Cardiac fibroblast (primary cell): ENCODE data around the gene COL11A2.

ENCODE experiments used
- DNase-seq, 2 donors: peaks; one replicate each; pipeline versions ENCODE4 v3.0.0 to v3.0.0-alpha.2; 2010; ENCODE audit warnings: low read depth in 2 of 2
- H3K4me3 ChIP-seq, 2 donors: replicated peaks in 1 of 2; 1 replicate in 1 of 2; 2 replicates in 1 of 2; pipeline ENCODE4 v1.5.1; 2011; ENCODE audit warnings: low read depth in 2 of 2, low read length in 2 of 2, mild to moderate bottlenecking in 2 of 2, moderate library complexity in 1 of 2
- TF ChIP-seq, protein P1 (sequence below): IDR thresholded peaks from one replicate; pipeline ENCODE4 v1.5.1; 2011; ENCODE audit warnings: low read depth, mild to moderate bottlenecking, low read length, inconsistent platforms

COL11A2 gene

DNA sequence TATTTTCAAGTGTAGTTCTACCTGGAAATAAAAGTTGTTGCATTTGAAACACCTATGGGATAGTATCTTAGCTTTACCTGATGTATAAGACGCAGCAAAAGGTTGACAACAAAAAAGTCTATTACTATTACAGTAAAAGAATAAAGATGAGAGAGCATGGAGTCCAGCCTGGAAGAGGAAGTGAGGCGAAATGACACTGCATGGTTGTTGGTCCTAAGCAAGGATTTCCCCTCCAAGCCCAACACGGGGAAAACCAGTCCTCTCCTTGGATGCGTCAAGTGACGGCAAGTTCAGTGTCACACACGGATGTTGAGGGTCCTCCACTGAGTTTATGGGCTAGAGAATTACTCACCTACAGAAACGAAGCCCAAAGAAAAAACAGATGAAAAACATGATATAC lies 51.7 kb downstream of the COL11A2 start:
- H3K4me3 ChIP-seq: no peak overlapping the region
- DNase-seq: no peak
- TF ChIP-seq, protein P1, sequence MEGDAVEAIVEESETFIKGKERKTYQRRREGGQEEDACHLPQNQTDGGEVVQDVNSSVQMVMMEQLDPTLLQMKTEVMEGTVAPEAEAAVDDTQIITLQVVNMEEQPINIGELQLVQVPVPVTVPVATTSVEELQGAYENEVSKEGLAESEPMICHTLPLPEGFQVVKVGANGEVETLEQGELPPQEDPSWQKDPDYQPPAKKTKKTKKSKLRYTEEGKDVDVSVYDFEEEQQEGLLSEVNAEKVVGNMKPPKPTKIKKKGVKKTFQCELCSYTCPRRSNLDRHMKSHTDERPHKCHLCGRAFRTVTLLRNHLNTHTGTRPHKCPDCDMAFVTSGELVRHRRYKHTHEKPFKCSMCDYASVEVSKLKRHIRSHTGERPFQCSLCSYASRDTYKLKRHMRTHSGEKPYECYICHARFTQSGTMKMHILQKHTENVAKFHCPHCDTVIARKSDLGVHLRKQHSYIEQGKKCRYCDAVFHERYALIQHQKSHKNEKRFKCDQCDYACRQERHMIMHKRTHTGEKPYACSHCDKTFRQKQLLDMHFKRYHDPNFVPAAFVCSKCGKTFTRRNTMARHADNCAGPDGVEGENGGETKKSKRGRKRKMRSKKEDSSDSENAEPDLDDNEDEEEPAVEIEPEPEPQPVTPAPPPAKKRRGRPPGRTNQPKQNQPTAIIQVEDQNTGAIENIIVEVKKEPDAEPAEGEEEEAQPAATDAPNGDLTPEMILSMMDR: no peak

DNA sequence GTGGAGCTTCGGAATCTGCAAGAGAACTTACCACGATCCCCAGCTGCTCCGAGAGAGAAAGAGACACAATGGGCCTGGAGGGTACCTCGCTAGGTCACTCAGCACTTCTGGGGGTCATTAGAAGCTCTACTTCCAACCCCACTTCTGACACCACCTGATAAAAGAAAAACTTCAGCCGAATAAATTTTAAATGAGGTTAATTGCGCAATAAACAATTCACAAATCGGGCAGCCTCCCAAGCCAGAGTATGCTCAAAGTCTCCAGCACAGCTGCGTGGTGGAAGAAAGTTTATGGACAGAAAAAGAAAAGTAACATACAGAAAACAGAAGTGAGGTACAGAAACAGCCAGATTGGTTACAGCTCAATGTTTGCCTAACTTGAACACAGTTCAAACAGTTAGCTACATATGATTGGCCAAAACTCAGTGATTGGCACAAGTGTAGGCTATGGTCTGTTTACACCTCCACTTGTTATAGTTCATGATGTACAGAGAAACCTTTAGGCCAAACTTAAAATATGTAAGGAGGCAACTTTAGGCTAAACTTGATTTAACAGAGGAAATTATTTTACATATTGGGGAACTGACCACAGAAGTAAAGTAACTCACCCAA lies 52.6 kb downstream of the COL11A2 start:
- no peak for DNase-seq
- no peak overlapping the region for H3K4me3 ChIP-seq
- TF ChIP-seq, protein P1: no peak

DNA sequence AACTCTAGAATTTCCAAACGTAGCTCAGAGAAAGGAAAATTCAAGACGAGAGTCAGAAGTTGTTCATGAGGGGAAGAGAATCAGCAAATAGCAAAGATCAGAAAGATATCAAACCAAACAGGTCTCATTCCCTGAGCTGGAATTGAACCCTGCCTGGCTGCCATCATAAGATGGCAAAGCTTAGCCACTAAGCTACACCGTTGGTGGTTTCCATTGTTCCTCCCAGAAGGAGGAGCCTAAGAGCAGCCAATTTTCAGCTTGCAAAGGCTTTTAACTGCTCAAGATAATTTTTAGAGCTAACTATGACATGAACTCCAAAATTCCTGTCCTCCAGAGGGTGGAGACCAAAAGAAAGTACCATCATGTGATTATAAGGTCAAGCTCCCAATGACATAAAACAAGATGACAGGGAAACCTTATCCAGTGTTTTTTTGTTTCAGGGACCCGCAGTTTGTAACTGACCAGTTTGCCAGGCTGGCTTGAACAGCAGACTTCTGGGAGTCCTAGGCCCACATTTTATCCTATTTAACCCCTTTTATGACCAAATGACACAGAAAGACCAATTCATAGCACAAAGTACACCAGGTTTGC lies 55.9 kb downstream of the COL11A2 start:
- TF ChIP-seq, protein P1: no peak
- H3K4me3 ChIP-seq: no peak overlapping the region
- no peak for DNase-seq

DNA sequence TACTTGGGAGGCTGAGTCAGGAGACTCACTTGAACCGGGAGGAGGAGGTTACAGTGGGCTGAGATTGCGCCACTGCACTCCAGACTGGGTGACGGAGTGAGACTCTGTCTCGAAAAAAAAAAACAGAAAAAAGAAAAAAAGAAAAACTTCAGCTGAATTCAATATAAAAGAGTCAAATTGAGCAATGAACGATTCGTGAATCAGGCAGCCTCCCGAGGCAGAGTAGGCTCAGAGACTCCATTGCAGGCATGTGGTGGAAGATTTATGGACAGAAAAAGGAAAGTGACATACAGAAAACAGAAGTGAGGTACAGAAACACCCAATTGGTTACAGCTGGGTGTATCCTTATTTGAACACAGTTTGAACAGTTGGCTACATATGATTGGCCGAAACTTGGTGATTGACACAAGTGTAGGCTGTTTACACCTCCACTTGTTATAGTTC lies 60.2 kb downstream of the COL11A2 start:
- no peak overlapping the region for H3K4me3 ChIP-seq
- TF ChIP-seq, protein P1: no peak
- DNase-seq: no peak

DNA sequence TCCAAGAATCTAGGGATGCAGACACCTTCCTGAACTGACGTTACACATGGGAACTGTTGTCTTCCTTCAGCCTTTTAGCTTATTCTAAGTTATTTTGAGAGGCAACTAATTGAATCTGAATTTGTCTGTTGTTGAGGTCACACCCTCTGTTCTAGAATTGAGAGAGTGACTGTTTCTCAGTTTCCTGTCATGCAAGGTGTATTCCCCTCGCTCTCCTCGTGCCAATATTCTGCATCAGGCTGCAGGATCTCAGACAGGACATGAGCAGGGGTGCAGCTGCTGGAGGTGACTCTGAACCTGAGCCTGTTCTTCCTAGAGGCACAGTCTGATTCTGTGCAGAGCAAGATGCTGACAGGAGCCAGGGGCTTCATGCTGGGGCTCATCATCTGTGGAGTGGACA lies 63.9 kb downstream of the COL11A2 start:
- H3K4me3 ChIP-seq: no peak overlapping the region
- no peak for DNase-seq
- TF ChIP-seq, protein P1: no peak

DNA sequence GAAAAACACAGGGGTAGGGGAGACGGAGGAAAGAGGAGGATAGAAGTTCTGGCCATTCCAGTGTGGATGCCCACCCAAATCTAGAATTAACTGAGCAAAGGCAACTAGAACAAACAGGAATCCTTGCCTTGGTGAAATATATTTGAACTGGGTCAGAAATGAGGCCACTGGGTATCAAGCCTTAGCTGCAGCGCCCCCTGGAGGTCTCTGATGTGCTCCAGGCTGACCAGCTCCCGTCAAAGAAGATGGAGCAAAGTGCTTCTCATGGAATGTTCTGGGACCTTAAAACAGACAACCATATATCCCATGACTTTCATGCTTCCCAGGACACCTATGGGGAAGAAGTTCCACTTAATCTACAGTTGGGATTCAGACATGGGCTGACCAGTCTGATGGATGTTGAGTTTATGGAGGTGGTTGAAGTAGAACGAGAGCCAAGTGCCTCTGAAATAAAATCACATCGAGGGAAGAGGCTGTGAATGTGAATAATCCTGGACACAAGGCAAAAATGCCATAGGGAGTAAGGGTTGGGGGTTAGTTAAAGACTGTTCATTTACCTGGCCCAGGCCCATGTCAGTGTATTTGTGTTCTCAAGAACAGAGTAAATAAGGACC lies 66.1 kb downstream of the COL11A2 start:
- TF ChIP-seq, protein P1: peak; percentile 86
- peak; percentile 50 to 67 for DNase-seq
- no peak overlapping the region for H3K4me3 ChIP-seq
